HL-60 (cell line): ENCODE measurements around the gene MTHFD2.

Experiments
- POLR2AphosphoS5 ChIP-seq: IDR thresholded peaks from 2 replicates; pipeline ENCODE4 v1.6.1; 2012; ENCODE audit warnings: low read depth
- SPI1 ChIP-seq: IDR thresholded peaks from 2 replicates; pipeline ENCODE4 v1.6.1; 2012; ENCODE audit warnings: low read depth, mild to moderate bottlenecking, borderline replicate concordance
- TF ChIP-seq, protein P1 (sequence below): IDR thresholded peaks from one replicate; pipeline ENCODE4 v1.5.1; 2011; ENCODE audit warnings: low read length, control low read depth, inconsistent platforms; ENCODE audit not compliant: insufficient read depth
- TF ChIP-seq, protein P2 (sequence below): IDR thresholded peaks from 2 replicates; pipeline ENCODE4 v1.6.1; 2012; ENCODE audit warnings: low read depth; ENCODE audit not compliant: insufficient replicate concordance

DNA sequence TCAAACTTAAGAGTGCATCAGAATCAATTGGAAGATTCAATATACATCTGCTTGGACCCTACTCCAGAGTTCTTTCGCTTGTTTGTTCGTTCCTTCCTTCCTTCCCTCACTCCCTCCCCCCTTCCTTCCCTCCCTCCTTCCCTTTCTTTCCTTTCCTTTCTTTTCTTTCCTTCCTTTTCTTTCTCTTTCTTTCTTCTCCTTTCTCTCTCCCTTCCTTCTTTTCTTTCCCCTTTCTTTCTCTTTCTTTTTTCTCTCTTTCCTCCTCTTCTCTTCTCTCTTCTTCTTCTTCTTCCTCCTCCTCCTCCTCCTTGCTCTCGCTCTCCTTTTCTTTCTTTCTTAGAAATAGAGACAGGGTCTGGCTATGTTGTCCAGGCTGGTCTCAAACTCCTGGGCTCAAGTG, 45.9 kb downstream of the MTHFD2 start:
- TF ChIP-seq, protein P1, sequence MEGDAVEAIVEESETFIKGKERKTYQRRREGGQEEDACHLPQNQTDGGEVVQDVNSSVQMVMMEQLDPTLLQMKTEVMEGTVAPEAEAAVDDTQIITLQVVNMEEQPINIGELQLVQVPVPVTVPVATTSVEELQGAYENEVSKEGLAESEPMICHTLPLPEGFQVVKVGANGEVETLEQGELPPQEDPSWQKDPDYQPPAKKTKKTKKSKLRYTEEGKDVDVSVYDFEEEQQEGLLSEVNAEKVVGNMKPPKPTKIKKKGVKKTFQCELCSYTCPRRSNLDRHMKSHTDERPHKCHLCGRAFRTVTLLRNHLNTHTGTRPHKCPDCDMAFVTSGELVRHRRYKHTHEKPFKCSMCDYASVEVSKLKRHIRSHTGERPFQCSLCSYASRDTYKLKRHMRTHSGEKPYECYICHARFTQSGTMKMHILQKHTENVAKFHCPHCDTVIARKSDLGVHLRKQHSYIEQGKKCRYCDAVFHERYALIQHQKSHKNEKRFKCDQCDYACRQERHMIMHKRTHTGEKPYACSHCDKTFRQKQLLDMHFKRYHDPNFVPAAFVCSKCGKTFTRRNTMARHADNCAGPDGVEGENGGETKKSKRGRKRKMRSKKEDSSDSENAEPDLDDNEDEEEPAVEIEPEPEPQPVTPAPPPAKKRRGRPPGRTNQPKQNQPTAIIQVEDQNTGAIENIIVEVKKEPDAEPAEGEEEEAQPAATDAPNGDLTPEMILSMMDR, result no peak
- TF ChIP-seq, protein P2, sequence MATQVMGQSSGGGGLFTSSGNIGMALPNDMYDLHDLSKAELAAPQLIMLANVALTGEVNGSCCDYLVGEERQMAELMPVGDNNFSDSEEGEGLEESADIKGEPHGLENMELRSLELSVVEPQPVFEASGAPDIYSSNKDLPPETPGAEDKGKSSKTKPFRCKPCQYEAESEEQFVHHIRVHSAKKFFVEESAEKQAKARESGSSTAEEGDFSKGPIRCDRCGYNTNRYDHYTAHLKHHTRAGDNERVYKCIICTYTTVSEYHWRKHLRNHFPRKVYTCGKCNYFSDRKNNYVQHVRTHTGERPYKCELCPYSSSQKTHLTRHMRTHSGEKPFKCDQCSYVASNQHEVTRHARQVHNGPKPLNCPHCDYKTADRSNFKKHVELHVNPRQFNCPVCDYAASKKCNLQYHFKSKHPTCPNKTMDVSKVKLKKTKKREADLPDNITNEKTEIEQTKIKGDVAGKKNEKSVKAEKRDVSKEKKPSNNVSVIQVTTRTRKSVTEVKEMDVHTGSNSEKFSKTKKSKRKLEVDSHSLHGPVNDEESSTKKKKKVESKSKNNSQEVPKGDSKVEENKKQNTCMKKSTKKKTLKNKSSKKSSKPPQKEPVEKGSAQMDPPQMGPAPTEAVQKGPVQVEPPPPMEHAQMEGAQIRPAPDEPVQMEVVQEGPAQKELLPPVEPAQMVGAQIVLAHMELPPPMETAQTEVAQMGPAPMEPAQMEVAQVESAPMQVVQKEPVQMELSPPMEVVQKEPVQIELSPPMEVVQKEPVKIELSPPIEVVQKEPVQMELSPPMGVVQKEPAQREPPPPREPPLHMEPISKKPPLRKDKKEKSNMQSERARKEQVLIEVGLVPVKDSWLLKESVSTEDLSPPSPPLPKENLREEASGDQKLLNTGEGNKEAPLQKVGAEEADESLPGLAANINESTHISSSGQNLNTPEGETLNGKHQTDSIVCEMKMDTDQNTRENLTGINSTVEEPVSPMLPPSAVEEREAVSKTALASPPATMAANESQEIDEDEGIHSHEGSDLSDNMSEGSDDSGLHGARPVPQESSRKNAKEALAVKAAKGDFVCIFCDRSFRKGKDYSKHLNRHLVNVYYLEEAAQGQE, result no peak
- no peak for TF ChIP-seq POLR2AphosphoS5
- TF ChIP-seq SPI1, result no peak
